Suprapubic skin (tissue), 4 donors: ENCODE measurements around the gene RMDN3.

Source experiments
- EP300 ChIP-seq: sonication (generic); formaldehyde crosslinking; IDR thresholded peaks from one replicate; pipeline ENCODE4 v1.6.1; 2017; ENCODE audit warnings: antibody characterized with exemption
- POLR2A ChIP-seq, 2 donors: fragments of 450-650 bp; IDR thresholded peaks; one replicate each; pipeline ENCODE4 v1.6.1; 2017; ENCODE audit warnings: antibody characterized with exemption in 2 of 2, mild to moderate bottlenecking in 2 of 2, moderate library complexity in 2 of 2
- POLR2AphosphoS5 ChIP-seq, 3 donors: sonication (generic); formaldehyde crosslinking; IDR thresholded peaks; one replicate each; pipeline ENCODE4 v1.6.1; 2017; ENCODE audit warnings: antibody characterized with exemption in 3 of 3
- TF ChIP-seq, protein P1 (sequence below), 2 donors: fragments of 200-600 bp in 1 of 2; fragments of 450-650 bp in 1 of 2; sonication (generic) in 1 of 2; IDR thresholded peaks; one replicate each; pipeline ENCODE4 v1.5.1; 2016 to 2019; ENCODE audit warnings: antibody characterized with exemption in 2 of 2, mild to moderate bottlenecking in 1 of 2, moderate library complexity in 1 of 2

DNA sequence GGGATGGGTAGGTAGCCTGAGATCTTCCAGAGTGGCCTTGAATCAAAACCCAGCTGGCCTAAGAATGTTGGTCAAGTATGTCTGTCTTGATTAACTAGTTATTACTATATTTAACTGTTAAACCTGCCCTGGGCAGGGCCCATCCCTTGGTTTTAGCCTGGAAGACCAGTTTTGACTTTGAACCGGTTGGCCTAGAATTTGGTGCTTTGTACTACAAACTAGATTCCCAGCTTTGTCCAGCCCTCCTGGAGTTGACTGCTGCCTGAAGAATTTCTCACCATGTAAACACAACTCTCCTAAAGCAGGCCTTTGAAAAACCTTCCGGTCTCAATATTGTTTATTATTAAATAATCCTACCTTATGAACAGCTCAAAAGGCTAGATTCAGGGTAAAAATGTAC lies 30.8 kb upstream of the RMDN3 start:
- TF ChIP-seq, protein P1, sequence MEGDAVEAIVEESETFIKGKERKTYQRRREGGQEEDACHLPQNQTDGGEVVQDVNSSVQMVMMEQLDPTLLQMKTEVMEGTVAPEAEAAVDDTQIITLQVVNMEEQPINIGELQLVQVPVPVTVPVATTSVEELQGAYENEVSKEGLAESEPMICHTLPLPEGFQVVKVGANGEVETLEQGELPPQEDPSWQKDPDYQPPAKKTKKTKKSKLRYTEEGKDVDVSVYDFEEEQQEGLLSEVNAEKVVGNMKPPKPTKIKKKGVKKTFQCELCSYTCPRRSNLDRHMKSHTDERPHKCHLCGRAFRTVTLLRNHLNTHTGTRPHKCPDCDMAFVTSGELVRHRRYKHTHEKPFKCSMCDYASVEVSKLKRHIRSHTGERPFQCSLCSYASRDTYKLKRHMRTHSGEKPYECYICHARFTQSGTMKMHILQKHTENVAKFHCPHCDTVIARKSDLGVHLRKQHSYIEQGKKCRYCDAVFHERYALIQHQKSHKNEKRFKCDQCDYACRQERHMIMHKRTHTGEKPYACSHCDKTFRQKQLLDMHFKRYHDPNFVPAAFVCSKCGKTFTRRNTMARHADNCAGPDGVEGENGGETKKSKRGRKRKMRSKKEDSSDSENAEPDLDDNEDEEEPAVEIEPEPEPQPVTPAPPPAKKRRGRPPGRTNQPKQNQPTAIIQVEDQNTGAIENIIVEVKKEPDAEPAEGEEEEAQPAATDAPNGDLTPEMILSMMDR (IDR thresholded peaks at IDR 0.05), result no peak
- TF ChIP-seq POLR2AphosphoS5 (IDR thresholded peaks at IDR 0.05) (no peak), EP300 (no peak), POLR2A (IDR thresholded peaks at IDR 0.05) (no peak)
